Measurements from ENCODE around the gene RELL2. TPM values are rescaled to one million over a fixed set of nuclear protein-coding genes. Genes with fewer than 3 reads are reported as not detected.
"Not testable (repeated sequence)": the region's sequence is repeated elsewhere in the genome, so short reads cannot be mapped to it uniquely, and the experiment has no call there.

RELL2 gene
- total RNA-seq, 6 donors from 2014 or later, result 2.6 to 9.4 (median 6.5) TPM

DNA sequence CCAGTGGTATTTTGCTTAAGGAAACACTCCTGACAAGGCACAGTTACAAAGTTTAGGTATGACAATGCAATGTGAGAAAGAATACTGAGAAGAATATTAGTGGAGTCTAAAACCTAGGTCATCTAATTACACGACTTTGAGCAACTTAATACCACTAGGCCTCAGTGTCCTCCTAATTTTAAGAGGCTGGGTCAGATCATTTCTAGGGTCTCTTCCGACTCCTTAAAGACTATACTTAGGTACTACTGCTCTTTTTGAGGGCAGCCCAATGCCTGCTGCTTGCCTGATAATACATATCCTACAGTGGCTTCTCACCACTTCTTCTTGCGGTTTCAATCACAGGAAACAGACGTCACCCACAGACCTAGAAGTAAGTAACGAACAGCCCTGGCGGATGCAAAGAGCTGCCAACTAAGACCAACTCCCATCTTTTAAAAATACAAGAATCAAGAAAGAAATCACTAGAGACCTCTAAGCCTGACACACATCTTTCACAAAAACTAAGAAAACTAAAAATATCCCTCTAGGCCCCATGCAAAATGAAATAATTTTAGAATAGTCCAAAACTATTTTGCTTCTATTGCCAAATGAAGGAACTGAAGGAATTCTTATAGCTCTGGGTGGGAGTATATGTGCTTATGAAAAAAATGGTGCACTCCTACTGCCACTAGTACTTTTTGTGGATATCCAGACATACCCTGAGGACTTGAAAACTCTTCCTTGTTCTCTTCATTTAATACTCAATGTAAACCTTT lies 31.1 kb upstream of the RELL2 start:
- DNase-seq (peak in 1 of 2 donors; percentile 83), ATAC-seq (ENCODE audit: low FRiP score in 2 of 2) (peak; percentile 77 to 86)
- Histone ChIP-seq H3K27ac (peak overlapping the region; percentile 71 to 87 (median 78)), H3K4me3 (no peak overlapping the region), H3K27me3 (no peaks in the 10 kb centered on the region), H3K9me3 (no peaks in the 10 kb centered on the region), H3K36me3 (no peaks in the 10 kb centered on the region), H3K4me1 (peaks cover 57 to 70% (median 59%) of the 10 kb centered on the region in 4 donors)
- TF ChIP-seq POLR2AphosphoS5 (IDR thresholded peaks at IDR 0.05), result peak in 1 of 2 donors; percentile 28
- TF ChIP-seq POLR2A (IDR thresholded peaks at IDR 0.05), result peak in 1 of 4 donors; percentile 42
- TF ChIP-seq, protein P1, sequence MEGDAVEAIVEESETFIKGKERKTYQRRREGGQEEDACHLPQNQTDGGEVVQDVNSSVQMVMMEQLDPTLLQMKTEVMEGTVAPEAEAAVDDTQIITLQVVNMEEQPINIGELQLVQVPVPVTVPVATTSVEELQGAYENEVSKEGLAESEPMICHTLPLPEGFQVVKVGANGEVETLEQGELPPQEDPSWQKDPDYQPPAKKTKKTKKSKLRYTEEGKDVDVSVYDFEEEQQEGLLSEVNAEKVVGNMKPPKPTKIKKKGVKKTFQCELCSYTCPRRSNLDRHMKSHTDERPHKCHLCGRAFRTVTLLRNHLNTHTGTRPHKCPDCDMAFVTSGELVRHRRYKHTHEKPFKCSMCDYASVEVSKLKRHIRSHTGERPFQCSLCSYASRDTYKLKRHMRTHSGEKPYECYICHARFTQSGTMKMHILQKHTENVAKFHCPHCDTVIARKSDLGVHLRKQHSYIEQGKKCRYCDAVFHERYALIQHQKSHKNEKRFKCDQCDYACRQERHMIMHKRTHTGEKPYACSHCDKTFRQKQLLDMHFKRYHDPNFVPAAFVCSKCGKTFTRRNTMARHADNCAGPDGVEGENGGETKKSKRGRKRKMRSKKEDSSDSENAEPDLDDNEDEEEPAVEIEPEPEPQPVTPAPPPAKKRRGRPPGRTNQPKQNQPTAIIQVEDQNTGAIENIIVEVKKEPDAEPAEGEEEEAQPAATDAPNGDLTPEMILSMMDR (IDR thresholded peaks at IDR 0.05), result no peak
- TF ChIP-seq EP300 (IDR thresholded peaks at IDR 0.05), result peak in 1 of 4 donors; percentile 22
- WGBS, 2 donors, result 34 to 36% methylated on average over 6 of the region's 6 CpGs

DNA sequence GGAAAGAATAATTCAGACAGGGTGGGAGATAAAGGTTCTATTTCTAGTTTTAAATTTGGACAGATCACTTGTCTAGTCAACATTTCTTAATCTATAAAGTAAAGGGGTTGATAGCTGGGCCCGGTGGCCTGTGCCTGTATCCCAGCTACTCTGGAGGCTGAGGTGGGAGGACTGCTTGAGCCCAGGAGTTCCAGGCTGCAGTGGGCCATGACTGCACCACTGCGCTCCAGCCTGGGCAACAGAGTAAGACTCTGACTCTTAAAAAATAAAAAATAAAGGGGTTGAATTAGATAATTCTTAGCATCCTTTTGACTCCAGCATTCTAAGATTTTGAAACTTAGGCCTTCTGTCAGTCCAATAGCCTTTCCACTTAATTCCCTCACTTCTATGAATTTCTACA lies 28.8 kb upstream of the RELL2 start:
- H3K27me3 ChIP-seq, result no peaks in the 10 kb centered on the region
- H3K9me3 ChIP-seq, result no peaks in the 10 kb centered on the region
- peaks cover 0 to 2% (median 0%) of the 10 kb centered on the region in 4 donors for H3K36me3 ChIP-seq
- H3K4me3 ChIP-seq, result no peak overlapping the region
- H3K4me1 ChIP-seq, result peaks cover 48 to 72% (median 53%) of the 10 kb centered on the region in 4 donors
- DNase-seq (no peak), ATAC-seq (ENCODE audit: low FRiP score in 2 of 2) (no peak)
- TF ChIP-seq EP300 (IDR thresholded peaks at IDR 0.05), result no peak
- TF ChIP-seq, protein P1 (IDR thresholded peaks at IDR 0.05), result no peak
- TF ChIP-seq POLR2A (IDR thresholded peaks at IDR 0.05), result no peak
- TF ChIP-seq POLR2AphosphoS5 (IDR thresholded peaks at IDR 0.05), result no peak
- WGBS, 2 donors, result 83 to 87% methylated on average over 2 of the region's 2 CpGs
- peak overlapping the region in 3 of 4 donors; percentile 4 to 41 (median 22) for H3K27ac ChIP-seq

DNA sequence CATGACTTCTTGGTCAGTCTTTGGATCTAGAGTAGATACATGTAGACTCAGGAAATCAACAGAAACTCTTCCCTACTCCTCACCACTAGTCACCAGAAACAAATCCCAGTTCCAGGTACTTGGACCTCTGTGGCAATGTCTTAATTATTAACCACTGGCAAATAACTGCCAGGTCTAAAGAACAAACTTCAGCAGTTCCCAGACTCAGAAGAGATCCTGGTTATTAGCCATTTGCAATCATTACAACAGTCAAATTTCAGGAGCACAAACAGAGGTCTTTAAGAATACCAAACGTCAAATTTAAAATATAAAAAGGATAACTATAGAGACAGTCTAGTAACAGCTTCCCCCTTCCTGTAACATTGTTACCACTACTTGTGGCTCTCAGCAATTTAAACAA lies 28.2 kb upstream of the RELL2 start:
- ATAC-seq (ENCODE audit: low FRiP score in 2 of 2) (no peak), DNase-seq (no peak)
- Histone ChIP-seq H3K27me3 (no peaks in the 10 kb centered on the region), H3K27ac (peak overlapping the region in 3 of 4 donors; percentile 4 to 53 (median 22)), H3K4me1 (peaks cover 48 to 71% (median 51%) of the 10 kb centered on the region in 4 donors), H3K4me3 (no peak overlapping the region), H3K9me3 (no peaks in the 10 kb centered on the region), H3K36me3 (peaks cover 0 to 2% (median 0%) of the 10 kb centered on the region in 4 donors)
- 19 to 41% methylated on average over 1 of the region's 1 CpG for WGBS, 2 donors
- no peak for TF ChIP-seq POLR2A (IDR thresholded peaks at IDR 0.05)
- TF ChIP-seq, protein P1 (IDR thresholded peaks at IDR 0.05), result no peak
- TF ChIP-seq POLR2AphosphoS5 (IDR thresholded peaks at IDR 0.05), result no peak
- TF ChIP-seq EP300 (IDR thresholded peaks at IDR 0.05), result no peak

DNA sequence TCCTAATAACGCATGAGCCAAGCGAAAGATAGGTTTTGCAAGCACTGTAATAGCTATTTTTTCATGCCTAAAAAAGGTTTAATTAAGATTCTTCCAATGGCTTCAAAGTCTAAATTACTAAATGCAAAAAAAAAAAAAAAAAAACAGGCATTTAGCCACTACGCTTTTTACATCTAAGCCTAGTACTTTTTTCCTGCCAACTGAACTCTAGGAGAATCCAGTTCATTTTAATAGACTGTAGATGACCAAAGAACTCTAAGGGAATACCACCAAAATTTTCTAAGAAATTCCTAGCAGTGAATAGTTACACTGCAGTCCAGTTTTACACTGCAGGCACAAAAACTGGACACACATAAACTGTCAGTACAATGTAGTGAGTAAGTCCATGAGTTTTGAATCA lies 27.8 kb upstream of the RELL2 start:
- Histone ChIP-seq H3K4me3 (no peak overlapping the region), H3K27ac (peak overlapping the region in 2 of 4 donors; percentile 22 to 53), H3K4me1 (peaks cover 43 to 66% (median 47%) of the 10 kb centered on the region in 4 donors), H3K36me3 (peaks cover 0 to 2% (median 0%) of the 10 kb centered on the region in 4 donors), H3K9me3 (no peaks in the 10 kb centered on the region), H3K27me3 (no peaks in the 10 kb centered on the region)
- DNase-seq (no peak), ATAC-seq (ENCODE audit: low FRiP score in 2 of 2) (no peak)
- 75 to 83% methylated on average over 3 of the region's 3 CpGs for WGBS, 2 donors
- TF ChIP-seq POLR2A (IDR thresholded peaks at IDR 0.05), result no peak
- no peak for TF ChIP-seq POLR2AphosphoS5 (IDR thresholded peaks at IDR 0.05)
- no peak for TF ChIP-seq EP300 (IDR thresholded peaks at IDR 0.05)
- TF ChIP-seq, protein P1 (IDR thresholded peaks at IDR 0.05), result no peak

DNA sequence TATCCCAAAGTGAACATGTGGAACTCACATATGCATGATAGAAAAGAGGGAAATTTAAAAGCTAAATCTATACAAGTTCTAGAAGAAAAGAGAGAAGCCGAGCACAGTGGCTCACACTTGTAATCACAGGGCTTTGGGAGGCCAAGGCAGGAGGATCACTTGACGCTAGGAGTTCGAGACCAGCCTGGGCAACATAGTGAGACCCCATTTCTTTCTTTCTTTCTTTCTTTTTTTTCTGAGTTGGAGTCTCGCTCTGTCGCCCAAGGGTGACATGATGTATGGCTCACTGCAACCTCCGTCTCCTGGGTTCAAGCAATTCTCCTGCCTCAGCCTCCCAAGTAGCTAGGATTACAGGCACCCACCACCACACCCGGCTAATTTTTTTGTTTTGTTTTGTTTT lies 26.9 kb upstream of the RELL2 start:
- peaks cover 35 to 57% (median 40%) of the 10 kb centered on the region in 4 donors for H3K4me1 ChIP-seq
- H3K4me3 ChIP-seq; H3K9me3 ChIP-seq; H3K36me3 ChIP-seq; ATAC-seq (ENCODE audit: low FRiP score in 2 of 2); H3K27me3 ChIP-seq; DNase-seq: not testable (repeated sequence)
- WGBS, 2 donors, result 87 to 95% methylated on average over 7 of the region's 7 CpGs
- peak overlapping the region in 1 of 4 donors; percentile 53 for H3K27ac ChIP-seq
